Measurements from ENCODE around the gene SMAD7.

Gene SMAD7

GRCh38 chr18:48986851-48987761, 36.3 kb upstream of the SMAD7 start:
- no peak for DNase-seq

GRCh38 chr18:48985161-48985560, 34.4 kb upstream of the SMAD7 start:
- DNase-seq, result no peak

GRCh38 chr18:48983793-48984437, 33.1 kb upstream of the SMAD7 start:
- no peak for DNase-seq

GRCh38 chr18:48982266-48982665, 31.5 kb upstream of the SMAD7 start:
- DNase-seq, result no peak

- DNase-seq, result no peak
Observed at GRCh38 chr18:48979944-48980890, 29.5 kb upstream of the SMAD7 start.

- DNase-seq, result no peak
Observed at GRCh38 chr18:48977914-48978313, 27.1 kb upstream of the SMAD7 start.

- DNase-seq, result peak; percentile 58
Observed at GRCh38 chr18:48975817-48976649, 25.3 kb upstream of the SMAD7 start.

GRCh38 chr18:48975120-48975816, 24.5 kb upstream of the SMAD7 start:
- peak; percentile 85 for DNase-seq

- DNase-seq, result no peak
Observed at GRCh38 chr18:48974304-48975119, 23.7 kb upstream of the SMAD7 start.

GRCh38 chr18:48973731-48974130, 23.0 kb upstream of the SMAD7 start:
- no peak for DNase-seq

GRCh38 chr18:48968412-48969215, 17.8 kb upstream of the SMAD7 start:
- DNase-seq, result no peak

GRCh38 chr18:48967545-48967944, 16.8 kb upstream of the SMAD7 start:
- no peak for DNase-seq

GRCh38 chr18:48966523-48966922, 15.8 kb upstream of the SMAD7 start:
- no peak for DNase-seq

GRCh38 chr18:48963586-48964470, 13.1 kb upstream of the SMAD7 start:
- DNase-seq, result peak; percentile 51

GRCh38 chr18:48962994-48963561, 12.3 kb upstream of the SMAD7 start:
- peak; percentile 54 for DNase-seq

- DNase-seq, result no peak
Observed at GRCh38 chr18:48962252-48962993, 11.7 kb upstream of the SMAD7 start.

GRCh38 chr18:48961547-48961946, 10.8 kb upstream of the SMAD7 start:
- DNase-seq, result no peak
